Loucy (cell line): Measurements from ENCODE around the gene LRCH1.
A peak's percentile ranks its signal among the peaks of the same experiment; 100 is the strongest.

Experiments used
- H2AFZ ChIP-seq: fragments of 200-600 bp; sonication (generic); 2 replicates; pipeline ENCODE4 v1.6.0; 2016; ENCODE audit warnings: antibody characterized with exemption, mild to moderate bottlenecking, low read length, moderate library complexity
- H3F3A ChIP-seq: fragments of 200-600 bp; 2 replicates; pipeline ENCODE4 v1.6.0; 2016; ENCODE audit warnings: antibody characterized with exemption, low read depth, mild to moderate bottlenecking
- H3K27me3 ChIP-seq: fragments of 200-600 bp; sonication (generic); 2 replicates; pipeline ENCODE4 v1.6.1; 2014; ENCODE audit warnings: low read length, mild to moderate bottlenecking; ENCODE audit not compliant: insufficient read depth, poor library complexity, severe bottlenecking
- H3K36me3 ChIP-seq: fragments of 200-600 bp; sonication (generic); 2 replicates; pipeline ENCODE4 v1.6.1; 2016; ENCODE audit warnings: low read length; ENCODE audit not compliant: insufficient read depth
- H3K4me1 ChIP-seq: fragments of 200-600 bp; sonication (generic); 2 replicates; pipeline ENCODE4 v1.5.1; 2014; ENCODE audit warnings: low read length, mild to moderate bottlenecking; ENCODE audit not compliant: insufficient read depth, poor library complexity, severe bottlenecking
- H3K4me2 ChIP-seq: fragments of 200-600 bp; sonication (generic); 2 replicates; pipeline ENCODE4 v1.6.0; 2014; ENCODE audit warnings: antibody characterized with exemption, low read length, low read depth, mild to moderate bottlenecking; ENCODE audit not compliant: poor library complexity, severe bottlenecking
- H3K4me3 ChIP-seq: fragments of 200-600 bp; sonication (generic); 2 replicates; pipeline ENCODE4 v1.5.1; 2014; ENCODE audit warnings: low read length, mild to moderate bottlenecking, mixed read lengths; ENCODE audit not compliant: poor library complexity, severe bottlenecking
- H3K79me2 ChIP-seq: fragments of 200-600 bp; sonication (generic); 2 replicates; pipeline ENCODE4 v1.6.1; 2014; ENCODE audit warnings: low read length; ENCODE audit not compliant: insufficient read depth
- H3K9ac ChIP-seq: fragments of 200-600 bp; sonication (generic); 2 replicates; pipeline ENCODE4 v1.6.0; 2014; ENCODE audit warnings: mild to moderate bottlenecking, low read depth, low read length, moderate library complexity; ENCODE audit not compliant: poor library complexity, severe bottlenecking
- H3K9me2 ChIP-seq: fragments of 200-600 bp; sonication (generic); replicated peaks from 2 replicates; pipeline ENCODE4 v1.6.1; 2016; ENCODE audit warnings: low read depth, low read length, mixed read lengths
- H3K9me3 ChIP-seq: fragments of 200-600 bp; sonication (generic); 2 replicates; pipeline ENCODE4 v1.6.1; 2014; ENCODE audit warnings: mild to moderate bottlenecking, antibody characterized with exemption, low read length, low read depth; ENCODE audit not compliant: insufficient read depth
- H4K20me1 ChIP-seq: fragments of 200-600 bp; sonication (generic); 2 replicates; pipeline ENCODE4 v1.6.0; 2014; ENCODE audit warnings: antibody characterized with exemption, low read length, mild to moderate bottlenecking; ENCODE audit not compliant: insufficient read depth, poor library complexity, severe bottlenecking
- EZH2phosphoT487 ChIP-seq: fragments of 200-600 bp; IDR thresholded peaks from 2 replicates; pipeline ENCODE4 v1.6.1; 2018; ENCODE audit warnings: antibody characterized with exemption, mild to moderate bottlenecking, moderate library complexity, borderline replicate concordance
- TF ChIP-seq, protein P1 (sequence below): fragments of 200-600 bp; sonication (generic); conservative IDR thresholded peaks from 2 replicates; pipeline ENCODE4 v1.5.1; 2014; ENCODE audit warnings: mild to moderate bottlenecking, antibody characterized with exemption, low read length

LRCH1 gene

DNA sequence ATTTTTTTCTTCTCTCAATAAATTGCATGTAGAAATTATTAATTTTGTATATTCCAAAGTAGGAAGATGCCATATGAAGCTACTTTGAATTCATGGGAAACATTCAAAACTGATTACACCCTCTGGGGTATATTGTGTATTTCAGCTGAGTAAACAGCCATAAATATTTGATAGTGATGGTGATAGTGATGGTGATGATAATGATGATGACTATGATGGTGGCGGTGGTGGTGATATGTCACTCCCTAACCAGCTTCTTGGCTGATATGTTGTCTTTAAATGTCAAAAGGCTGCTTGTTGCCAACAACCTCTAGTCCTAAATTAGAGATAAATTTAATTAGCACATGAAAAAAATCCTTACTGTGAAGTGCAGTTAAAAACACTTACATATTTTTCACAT, 102.0 kb downstream of the LRCH1 start:
- Histone ChIP-seq H3K4me1 (peaks cover 17% of the 10 kb centered on the region), H3K36me3 (peaks cover 8% of the 10 kb centered on the region; the same call in 1 of the 2 replicates), H4K20me1 (no peaks in the 10 kb centered on the region), H2AFZ (no peak overlapping the region), H3K9ac (no peak overlapping the region), H3K9me2 (no peaks in the 10 kb centered on the region), H3K4me3 (peak overlapping the region; percentile 9), H3K9me3 (no peaks in the 10 kb centered on the region), H3K4me2 (peak overlapping the region; percentile 50), H3K27me3 (no peaks in the 10 kb centered on the region), H3F3A (peaks cover 4% of the 10 kb centered on the region; the same call in 1 of the 2 replicates), H3K79me2 (peaks cover 27% of the 10 kb centered on the region)
- TF ChIP-seq EZH2phosphoT487 = no peak
- TF ChIP-seq, protein P1, sequence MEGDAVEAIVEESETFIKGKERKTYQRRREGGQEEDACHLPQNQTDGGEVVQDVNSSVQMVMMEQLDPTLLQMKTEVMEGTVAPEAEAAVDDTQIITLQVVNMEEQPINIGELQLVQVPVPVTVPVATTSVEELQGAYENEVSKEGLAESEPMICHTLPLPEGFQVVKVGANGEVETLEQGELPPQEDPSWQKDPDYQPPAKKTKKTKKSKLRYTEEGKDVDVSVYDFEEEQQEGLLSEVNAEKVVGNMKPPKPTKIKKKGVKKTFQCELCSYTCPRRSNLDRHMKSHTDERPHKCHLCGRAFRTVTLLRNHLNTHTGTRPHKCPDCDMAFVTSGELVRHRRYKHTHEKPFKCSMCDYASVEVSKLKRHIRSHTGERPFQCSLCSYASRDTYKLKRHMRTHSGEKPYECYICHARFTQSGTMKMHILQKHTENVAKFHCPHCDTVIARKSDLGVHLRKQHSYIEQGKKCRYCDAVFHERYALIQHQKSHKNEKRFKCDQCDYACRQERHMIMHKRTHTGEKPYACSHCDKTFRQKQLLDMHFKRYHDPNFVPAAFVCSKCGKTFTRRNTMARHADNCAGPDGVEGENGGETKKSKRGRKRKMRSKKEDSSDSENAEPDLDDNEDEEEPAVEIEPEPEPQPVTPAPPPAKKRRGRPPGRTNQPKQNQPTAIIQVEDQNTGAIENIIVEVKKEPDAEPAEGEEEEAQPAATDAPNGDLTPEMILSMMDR = no peak

DNA sequence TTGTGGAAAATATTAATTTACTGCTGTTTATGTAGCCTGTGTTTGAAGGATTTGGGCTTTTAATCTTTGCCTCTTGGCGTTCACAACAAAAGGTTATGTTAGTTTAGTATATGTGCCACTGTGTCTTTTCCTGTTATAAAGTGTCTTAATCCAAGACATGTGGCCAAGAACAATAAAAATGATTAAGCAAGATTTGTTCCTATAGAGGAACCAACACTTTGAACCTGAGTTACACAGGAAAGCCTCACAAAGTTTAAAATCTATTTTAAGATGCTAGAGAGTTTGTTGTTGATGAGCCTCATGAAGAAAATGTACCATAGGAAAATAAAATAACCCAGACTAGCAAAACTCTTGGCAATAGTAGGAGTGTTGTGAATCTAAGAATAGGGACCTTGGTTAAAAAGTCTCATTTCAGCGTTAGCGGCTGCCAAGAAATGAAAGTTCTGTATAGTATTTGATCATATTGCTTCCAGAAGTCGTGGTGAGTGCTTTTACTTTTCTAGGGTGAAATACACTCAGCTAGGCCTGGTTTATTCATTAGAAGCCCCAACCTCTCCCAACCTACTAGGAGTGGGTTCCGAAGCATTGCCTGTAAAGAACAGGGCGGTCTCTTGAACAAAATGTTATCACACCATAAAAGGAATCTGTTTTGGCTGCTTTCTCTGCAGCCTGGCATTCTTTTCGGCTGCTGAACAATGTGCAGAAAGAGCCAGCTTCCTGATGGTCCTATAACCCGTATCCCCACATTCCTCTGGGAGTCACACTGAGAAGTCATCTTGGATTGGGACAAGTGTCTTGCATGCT, 102.6 kb downstream of the LRCH1 start:
- Histone ChIP-seq H3K9me2 (no peaks in the 10 kb centered on the region), H2AFZ (no peak overlapping the region), H3K4me1 (peaks cover 17% of the 10 kb centered on the region), H4K20me1 (no peaks in the 10 kb centered on the region), H3K27me3 (no peaks in the 10 kb centered on the region), H3K9me3 (no peaks in the 10 kb centered on the region), H3K4me2 (peak overlapping the region; percentile 50), H3K9ac (no peak overlapping the region), H3K4me3 (peak overlapping the region; percentile 9), H3K79me2 (peaks cover 27% of the 10 kb centered on the region), H3F3A (peaks cover 4% of the 10 kb centered on the region; the same call in 1 of the 2 replicates), H3K36me3 (peaks cover 8% of the 10 kb centered on the region; the same call in 1 of the 2 replicates)
- TF ChIP-seq EZH2phosphoT487 = no peak
- TF ChIP-seq, protein P1 = no peak

DNA sequence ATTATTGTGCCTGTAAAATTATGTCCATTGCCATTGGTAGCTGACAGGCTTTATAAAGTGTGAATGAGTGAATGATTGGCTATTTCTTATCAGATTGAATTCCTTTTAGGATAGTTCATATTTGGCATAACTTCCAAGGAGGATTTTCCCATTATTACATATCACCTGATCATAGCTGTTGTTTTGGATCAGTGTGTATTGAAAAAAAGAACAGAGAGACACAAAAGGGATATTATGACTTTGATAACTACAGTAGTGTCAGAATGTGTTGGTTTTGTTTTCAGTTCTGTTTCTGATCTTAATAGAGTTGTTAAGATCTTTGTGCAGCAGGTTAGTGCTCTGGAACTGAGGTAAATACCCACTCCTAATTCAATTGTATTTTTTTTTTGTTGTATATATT, 103.8 kb downstream of the LRCH1 start:
- Histone ChIP-seq H3K4me2 (no peak overlapping the region), H3F3A (peaks cover 4% of the 10 kb centered on the region; the same call in 1 of the 2 replicates), H3K9me2 (no peaks in the 10 kb centered on the region), H3K79me2 (peaks cover 37% of the 10 kb centered on the region), H3K9ac (no peak overlapping the region), H3K36me3 (peaks cover 8% of the 10 kb centered on the region; the same call in 1 of the 2 replicates), H3K27me3 (no peaks in the 10 kb centered on the region), H3K4me1 (peaks cover 17% of the 10 kb centered on the region), H3K9me3 (no peaks in the 10 kb centered on the region), H2AFZ (no peak overlapping the region), H3K4me3 (no peak overlapping the region), H4K20me1 (no peaks in the 10 kb centered on the region)
- TF ChIP-seq, protein P1 = no peak
- no peak for TF ChIP-seq EZH2phosphoT487
